ENCODE measurements around the gene ITPK1. TPM values are rescaled to one million over a fixed set of nuclear protein-coding genes. Genes with fewer than 3 reads are reported as not detected.
"Not testable (repeated sequence)": the region's sequence is repeated elsewhere in the genome, so short reads cannot be mapped to it uniquely, and the experiment has no call there.

The ITPK1 gene
- total RNA-seq, 1 experiment from 2014 or later = 88.6 TPM

- peaks cover 71% of the 10 kb centered on the region for H3K4me1 ChIP-seq (replicated peaks; ENCODE audit: insufficient read depth)
- peaks cover 42% of the 10 kb centered on the region for H3F3A ChIP-seq (ENCODE audit: insufficient read depth, low read depth)
- H3K36me3 ChIP-seq (ENCODE audit: low read depth) = no peaks in the 10 kb centered on the region
- no peaks in the 10 kb centered on the region for H3K9me2 ChIP-seq (ENCODE audit: insufficient read depth)
- no peaks in the 10 kb centered on the region for H3K9me3 ChIP-seq (ENCODE audit: insufficient read depth, low read depth)
- peak; percentile 12 to 86 for DNase-seq
- 0 out of 2 replicates have a peak overlapping the region, but pooled peaks have one; percentile 12 for H3K4me2 ChIP-seq
- no peak overlapping the region for H3K4me3 ChIP-seq
- peak overlapping the region; percentile 8; the same call in 1 of the 2 replicates for H3K27ac ChIP-seq
- ChIA-PET POLR2A (ENCODE audit: unreplicated experiment) (no interaction called here), CTCF (interaction anchor here (0.7 kb wide), 1 partner anchor 178 kb away, joined by 7 read pairs; no protein-coding TSS in a partner anchor)
- no peaks in the 10 kb centered on the region for H3K27me3 ChIP-seq (ENCODE audit: insufficient read depth, low read depth)
- no peaks in the 10 kb centered on the region for H4K20me1 ChIP-seq (ENCODE audit: insufficient read depth)
- H2AFZ ChIP-seq = no peak overlapping the region
- no peaks in the 10 kb centered on the region for H3K79me2 ChIP-seq (ENCODE audit: low read depth)
- TF ChIP-seq EZH2 (IDR thresholded peaks at IDR 0.05; ENCODE audit: low read depth) = no peak
- TF ChIP-seq, protein P1, sequence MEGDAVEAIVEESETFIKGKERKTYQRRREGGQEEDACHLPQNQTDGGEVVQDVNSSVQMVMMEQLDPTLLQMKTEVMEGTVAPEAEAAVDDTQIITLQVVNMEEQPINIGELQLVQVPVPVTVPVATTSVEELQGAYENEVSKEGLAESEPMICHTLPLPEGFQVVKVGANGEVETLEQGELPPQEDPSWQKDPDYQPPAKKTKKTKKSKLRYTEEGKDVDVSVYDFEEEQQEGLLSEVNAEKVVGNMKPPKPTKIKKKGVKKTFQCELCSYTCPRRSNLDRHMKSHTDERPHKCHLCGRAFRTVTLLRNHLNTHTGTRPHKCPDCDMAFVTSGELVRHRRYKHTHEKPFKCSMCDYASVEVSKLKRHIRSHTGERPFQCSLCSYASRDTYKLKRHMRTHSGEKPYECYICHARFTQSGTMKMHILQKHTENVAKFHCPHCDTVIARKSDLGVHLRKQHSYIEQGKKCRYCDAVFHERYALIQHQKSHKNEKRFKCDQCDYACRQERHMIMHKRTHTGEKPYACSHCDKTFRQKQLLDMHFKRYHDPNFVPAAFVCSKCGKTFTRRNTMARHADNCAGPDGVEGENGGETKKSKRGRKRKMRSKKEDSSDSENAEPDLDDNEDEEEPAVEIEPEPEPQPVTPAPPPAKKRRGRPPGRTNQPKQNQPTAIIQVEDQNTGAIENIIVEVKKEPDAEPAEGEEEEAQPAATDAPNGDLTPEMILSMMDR (conservative IDR thresholded peaks at IDR 0.05) = no peak
- no TSS peak for BruUV-seq (replicated peaks)
- intact Hi-C loops (cut with micrococcal nuclease; ENCODE audit: unreplicated experiment) = no loop called here
Measured at GRCh38 chr14:93133464-93133863, 17.7 kb upstream of the ITPK1 start.

- Histone ChIP-seq H3K36me3 (ENCODE audit: low read depth) (no peaks in the 10 kb centered on the region), H3K4me1 (replicated peaks; ENCODE audit: insufficient read depth) (peaks cover 77% of the 10 kb centered on the region), H3F3A (ENCODE audit: insufficient read depth, low read depth) (peaks cover 42% of the 10 kb centered on the region), H4K20me1 (ENCODE audit: insufficient read depth) (no peaks in the 10 kb centered on the region), H3K9me3 (ENCODE audit: insufficient read depth, low read depth) (no peaks in the 10 kb centered on the region), H3K27me3 (ENCODE audit: insufficient read depth, low read depth) (no peaks in the 10 kb centered on the region), H3K4me3 (no peak overlapping the region), H3K79me2 (ENCODE audit: low read depth) (no peaks in the 10 kb centered on the region), H3K9me2 (ENCODE audit: insufficient read depth) (no peaks in the 10 kb centered on the region), H2AFZ (no peak overlapping the region), H3K27ac (peak overlapping the region; percentile 8), H3K4me2 (no peak overlapping the region)
- intact Hi-C loops (cut with micrococcal nuclease; ENCODE audit: unreplicated experiment) = no loop called here
- DNase-seq = no peak
- BruUV-seq (replicated peaks) = no TSS peak
- TF ChIP-seq, protein P1 (conservative IDR thresholded peaks at IDR 0.05) = peak; percentile 28; the same call in 1 of the 2 replicates
- TF ChIP-seq EZH2 (IDR thresholded peaks at IDR 0.05; ENCODE audit: low read depth) = no peak
- POLR2A ChIA-PET (ENCODE audit: unreplicated experiment) = no interaction called here
- CTCF ChIA-PET = interaction anchor here (0.6 to 0.7 kb wide), 3 partner anchors 27 to 150 kb away, joined by 3 to 6 read pairs (median 3); no protein-coding TSS in a partner anchor
Measured at GRCh38 chr14:93132472-93133065, 16.8 kb upstream of the ITPK1 start.

- POLR2A ChIA-PET (ENCODE audit: unreplicated experiment); H3K36me3 ChIP-seq (ENCODE audit: low read depth); H3K9me2 ChIP-seq (ENCODE audit: insufficient read depth); H3K4me2 ChIP-seq; H2AFZ ChIP-seq; H3K4me3 ChIP-seq; CTCF ChIA-PET; H4K20me1 ChIP-seq (ENCODE audit: insufficient read depth); H3K79me2 ChIP-seq (ENCODE audit: low read depth); H3K9me3 ChIP-seq (ENCODE audit: insufficient read depth, low read depth); H3K27me3 ChIP-seq (ENCODE audit: insufficient read depth, low read depth); BruUV-seq (replicated peaks); intact Hi-C loops (cut with micrococcal nuclease; ENCODE audit: unreplicated experiment): not testable (repeated sequence)
- peak overlapping the region; percentile 42; the same call in 1 of the 2 replicates for H3K27ac ChIP-seq
- peaks cover 77% of the 10 kb centered on the region for H3K4me1 ChIP-seq (replicated peaks; ENCODE audit: insufficient read depth)
- DNase-seq = peak; percentile 4 to 64
- peaks cover 42% of the 10 kb centered on the region for H3F3A ChIP-seq (ENCODE audit: insufficient read depth, low read depth)
Measured at GRCh38 chr14:93131257-93131820, 15.6 kb upstream of the ITPK1 start.
